HG02642 (cell line): ENCODE measurements around the gene TRIM67.

ENCODE experiments used
- ATAC-seq: cut with Tn5 transposase; IDR thresholded peaks from one replicate; pipeline ENCODE4 v1.9.1; 2021; ENCODE audit warnings: mild to moderate bottlenecking; ENCODE audit not compliant: unreplicated experiment, poor library complexity

TRIM67 gene

DNA sequence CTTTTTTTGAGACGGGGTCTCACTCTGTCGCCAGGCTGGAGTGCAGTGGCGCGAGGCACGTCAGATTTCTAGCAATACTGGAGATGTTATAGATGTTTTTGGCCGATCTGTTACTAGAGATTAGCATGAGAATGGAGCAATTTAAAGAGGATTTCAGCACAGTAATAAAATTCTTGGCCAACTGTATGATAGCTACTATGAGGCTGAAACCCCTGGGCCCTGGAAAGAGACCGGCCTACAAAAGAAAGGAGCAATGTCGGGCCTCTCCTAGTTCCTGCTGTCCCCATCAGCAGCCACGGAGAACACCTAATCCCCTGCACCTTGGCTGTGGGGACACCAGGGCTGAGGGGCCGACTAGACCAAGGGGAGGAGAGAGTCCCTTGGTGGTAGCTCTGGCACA is 69.7 kb downstream of the TRIM67 start:
- no peak for ATAC-seq

DNA sequence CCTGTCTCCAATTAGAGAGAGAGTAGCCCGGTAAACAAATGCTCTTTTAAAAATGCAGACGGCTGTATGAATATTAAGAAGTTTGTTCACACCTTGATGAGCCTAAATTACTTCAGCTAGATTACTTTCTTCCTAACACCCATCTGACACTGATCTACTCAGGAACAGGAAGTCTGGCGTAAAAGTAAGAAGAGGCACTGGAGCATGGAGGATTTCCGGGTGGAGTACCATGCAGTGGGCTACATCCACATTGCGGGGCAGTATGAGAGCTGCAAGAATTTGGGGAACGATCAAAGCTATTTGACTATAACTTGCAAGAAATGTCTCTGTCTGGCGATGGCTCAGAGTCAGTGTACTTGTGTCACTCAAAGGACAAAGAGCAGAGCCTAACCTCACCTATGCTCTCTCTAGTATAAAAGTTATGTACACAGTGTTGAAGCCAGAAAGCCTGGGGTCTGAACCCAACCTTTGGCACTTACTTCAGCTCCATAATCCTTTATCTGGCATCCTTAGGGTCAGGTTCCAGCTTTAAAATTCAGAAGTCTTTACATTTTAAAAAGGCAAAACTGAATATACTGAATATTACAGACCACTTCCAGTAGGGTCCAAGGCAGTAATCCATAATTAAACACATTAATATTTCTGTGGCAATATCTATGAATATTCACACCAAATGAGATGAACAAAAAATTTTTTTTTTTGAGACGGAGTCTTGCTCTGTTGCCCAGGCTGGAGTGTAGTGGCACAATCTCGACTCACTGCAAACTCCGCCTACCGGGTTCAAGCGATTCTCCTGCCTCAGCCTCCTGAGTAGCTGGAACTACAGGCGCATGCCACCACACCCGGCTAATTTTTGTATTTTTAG is 71.2 kb downstream of the TRIM67 start:
- ATAC-seq: peak; percentile 50

DNA sequence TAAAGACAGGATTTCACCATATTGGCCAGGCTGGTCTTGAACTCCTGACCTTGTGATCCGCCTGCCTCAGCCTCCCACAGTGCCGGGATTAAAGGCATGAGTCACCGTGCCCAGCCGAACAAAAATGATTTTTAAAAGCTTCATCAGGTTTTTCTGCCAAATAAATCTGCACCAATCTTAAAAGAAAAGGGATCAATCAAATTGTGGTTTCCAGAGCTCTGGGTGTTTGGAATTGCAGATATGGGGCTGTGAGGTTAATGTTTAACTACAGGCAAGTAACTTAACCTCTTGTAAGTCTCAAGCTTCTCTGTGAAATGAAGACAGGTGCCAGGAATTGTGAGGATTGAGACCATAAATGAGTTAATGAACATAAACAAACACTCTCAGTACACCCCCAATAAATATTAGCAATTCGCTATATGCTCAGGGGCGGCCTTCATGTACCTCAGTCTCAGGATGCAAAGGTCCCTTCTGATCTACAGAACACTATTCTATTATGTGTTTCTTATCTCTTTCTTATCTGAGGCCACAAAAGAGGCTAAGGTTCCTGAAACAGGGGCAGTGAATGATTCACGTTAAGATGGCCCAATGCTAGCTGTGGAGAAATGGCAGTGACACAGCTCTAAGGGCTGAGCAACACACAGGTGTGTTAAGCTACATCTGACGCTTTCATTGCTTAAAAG is 72.0 kb downstream of the TRIM67 start:
- ATAC-seq: no peak

DNA sequence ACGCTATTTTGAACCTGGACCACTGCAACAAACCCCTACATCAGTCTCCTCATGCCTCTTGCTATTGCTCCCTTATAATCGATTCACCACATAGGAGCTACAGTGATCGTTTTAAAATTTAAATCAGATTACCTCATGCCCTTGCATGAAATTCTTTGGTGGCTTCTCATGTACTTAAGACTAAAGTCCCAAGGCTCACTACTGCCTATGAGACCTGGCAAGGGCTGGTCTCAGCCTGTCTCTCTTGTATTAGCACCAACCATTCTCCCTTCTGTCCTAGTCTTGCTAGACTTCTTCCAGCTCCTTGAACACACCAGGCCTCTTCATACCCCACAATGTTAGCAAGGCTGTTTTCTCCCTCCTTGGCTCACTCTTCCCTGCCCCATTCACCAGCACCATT is 72.6 kb downstream of the TRIM67 start:
- no peak for ATAC-seq

DNA sequence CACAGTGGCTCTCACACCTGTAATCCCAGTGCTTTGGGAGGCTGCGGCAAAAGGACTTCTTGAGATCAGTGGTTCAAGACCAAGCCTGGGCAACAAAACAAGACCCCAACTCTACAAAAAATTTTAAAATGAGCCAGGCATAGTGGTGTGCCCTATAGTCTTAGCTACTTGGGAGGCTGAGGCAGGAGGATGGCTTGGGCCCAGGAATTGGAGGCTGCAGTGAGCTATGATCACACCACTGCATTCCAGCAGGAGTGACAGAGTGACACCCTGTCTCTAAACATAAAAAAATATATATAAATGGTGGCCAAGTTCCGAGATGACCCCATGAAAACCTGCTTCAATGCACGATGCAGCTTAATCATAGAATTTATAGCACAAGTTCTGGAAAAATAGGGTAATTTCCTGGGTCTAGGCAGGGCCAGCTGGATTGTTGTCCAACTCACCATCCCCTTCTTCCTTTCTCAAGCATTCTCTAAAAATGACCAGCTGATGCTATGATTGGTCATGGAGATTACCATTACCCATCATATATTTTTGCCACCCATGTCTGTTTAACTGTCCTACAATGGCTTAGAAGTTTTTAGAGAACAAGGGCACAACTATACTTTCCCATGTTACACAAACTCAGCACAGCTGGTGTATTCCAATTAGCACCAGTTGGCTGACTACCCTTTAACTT is 73.8 kb downstream of the TRIM67 start:
- no peak for ATAC-seq

DNA sequence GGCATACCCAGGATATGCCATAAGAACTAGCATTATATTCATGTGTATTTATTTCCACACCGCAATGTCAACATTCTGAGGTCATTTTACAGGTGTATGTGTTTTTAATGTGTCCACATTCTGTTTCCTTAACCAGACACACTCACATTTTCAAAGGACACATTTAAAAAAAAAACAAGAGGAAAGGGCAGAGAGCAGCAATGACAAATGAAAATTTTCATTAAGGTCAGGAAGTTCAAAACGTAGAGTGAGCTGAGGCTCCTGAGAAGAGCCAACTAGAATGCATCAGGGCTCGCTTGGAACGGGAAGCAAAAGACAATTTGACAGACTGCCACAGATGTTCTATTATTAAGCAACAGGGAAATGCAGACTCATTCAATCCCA is 74.3 kb downstream of the TRIM67 start:
- no peak for ATAC-seq

DNA sequence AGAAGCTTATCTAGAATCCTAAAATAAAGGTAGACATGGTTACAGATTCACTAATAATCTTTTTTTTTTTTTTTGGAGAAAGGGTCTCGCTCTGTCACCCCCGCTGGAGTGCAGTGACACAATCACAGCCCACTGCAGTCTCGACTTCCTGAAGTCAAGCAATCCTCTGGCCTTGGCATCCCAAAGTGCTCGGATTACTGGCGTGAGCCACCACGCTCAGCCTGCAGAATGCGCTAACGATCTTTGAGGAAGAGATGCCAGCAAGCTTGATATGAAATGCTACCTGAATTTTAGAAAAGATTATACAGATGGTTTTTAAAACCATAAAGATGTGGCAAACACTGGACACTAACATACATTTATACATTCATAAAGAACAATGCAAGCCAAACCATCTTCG is 75.1 kb downstream of the TRIM67 start:
- no peak for ATAC-seq

DNA sequence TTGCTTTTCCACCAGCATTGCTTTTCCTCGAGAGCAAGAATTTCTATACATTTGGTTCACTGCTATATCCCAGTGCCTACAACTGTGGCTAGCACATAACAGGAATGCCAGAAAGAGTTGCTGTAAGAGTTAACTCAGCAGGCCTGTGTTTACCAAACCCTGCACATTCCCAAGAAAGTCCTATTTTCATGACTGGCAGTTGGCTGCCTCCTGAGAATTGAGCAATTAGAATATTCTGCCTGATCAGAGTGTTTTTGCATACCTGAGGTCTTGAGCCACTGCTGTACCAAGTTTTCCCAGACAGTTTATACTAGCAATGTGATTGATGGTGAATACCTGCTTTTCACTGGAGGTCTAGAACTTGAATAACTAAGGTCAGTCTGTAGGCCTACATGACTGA is 76.4 kb downstream of the TRIM67 start:
- no peak for ATAC-seq

DNA sequence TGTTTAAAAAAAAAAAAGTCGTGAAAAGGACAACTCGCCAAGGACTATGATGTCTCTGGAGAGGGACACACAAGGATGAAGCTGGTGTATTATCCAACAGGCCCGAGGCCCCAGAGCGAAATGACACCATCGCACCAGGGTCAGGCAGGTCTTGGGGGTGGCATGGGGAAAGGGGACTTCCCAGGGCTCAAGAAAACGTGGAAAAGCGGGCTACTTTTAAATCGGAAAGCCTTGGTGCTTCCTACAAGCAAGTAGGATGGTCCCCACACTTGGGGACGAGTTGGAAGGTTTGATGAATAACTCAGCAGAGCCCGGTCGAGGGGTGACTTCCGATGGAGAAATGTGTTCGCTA is 78.6 kb downstream of the TRIM67 start:
- ATAC-seq: no peak

DNA sequence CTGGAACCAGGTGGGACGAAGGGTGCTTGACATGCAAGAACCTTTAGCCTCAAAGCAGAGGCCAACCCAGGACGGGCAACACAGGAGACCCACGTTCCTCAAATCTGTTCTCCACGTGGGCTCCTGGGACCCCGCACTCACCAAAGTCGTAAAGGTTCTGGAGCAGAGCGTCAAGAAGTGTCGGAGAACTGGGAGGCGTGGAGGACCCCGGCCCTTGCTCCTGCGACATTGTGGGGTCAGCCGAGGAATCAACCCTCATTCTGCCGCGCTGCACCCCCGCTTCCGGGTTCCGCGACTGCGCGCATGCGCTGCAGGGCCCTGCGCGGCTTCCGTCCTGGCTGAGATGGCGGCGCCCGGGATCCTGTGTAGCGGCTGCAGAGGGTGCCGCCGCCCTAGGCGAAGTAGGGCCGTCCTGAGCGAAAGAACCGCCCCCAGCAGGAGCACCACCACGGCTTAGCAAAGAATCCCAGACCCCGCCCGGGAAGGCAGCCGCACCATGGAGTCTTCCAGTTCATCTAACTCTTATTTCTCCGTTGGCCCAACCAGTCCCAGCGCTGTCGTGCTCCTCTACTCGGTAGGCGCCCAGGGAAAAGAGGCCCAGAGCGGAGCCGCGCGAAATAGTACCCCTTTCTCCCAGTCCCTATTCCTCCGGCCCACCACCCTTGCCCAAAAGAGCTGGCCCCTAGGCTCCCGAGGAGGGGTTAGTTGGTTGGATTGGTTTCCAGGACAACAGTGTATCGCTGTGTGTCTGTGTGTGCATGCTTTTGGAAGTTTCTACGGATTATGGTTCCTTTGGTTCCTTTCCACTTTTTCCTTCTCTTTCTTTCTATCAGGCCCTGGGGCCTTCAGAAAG is 79.3 kb downstream of the TRIM67 start, which contains the start of gene GNPAT:
GNPAT (plus strand) TSS at position 330 of the 853 bp plus-strand sequence; CDS start at position 497, 167 bp downstream.
- ATAC-seq: peak; percentile 96

DNA sequence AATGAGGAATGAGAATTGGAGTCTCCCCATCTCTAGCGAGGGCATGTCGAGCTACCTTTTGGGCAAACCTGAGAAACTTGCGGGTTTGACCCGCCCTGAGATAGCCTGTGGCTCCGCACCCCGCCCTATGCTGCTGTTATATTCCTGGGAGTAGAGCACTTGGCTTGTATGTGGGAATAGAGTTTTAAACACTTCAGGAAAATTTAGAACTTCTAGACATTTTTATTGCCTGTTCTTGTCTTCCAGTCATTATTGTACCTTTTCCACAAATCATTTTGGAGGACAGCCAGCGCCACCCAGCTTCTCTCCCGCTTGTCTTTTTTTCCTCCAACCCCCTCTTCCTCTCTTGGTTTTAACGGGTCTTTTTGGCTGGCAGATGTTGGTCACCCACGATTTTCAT is 79.9 kb downstream of the TRIM67 start:
- peak; percentile 23 for ATAC-seq

DNA sequence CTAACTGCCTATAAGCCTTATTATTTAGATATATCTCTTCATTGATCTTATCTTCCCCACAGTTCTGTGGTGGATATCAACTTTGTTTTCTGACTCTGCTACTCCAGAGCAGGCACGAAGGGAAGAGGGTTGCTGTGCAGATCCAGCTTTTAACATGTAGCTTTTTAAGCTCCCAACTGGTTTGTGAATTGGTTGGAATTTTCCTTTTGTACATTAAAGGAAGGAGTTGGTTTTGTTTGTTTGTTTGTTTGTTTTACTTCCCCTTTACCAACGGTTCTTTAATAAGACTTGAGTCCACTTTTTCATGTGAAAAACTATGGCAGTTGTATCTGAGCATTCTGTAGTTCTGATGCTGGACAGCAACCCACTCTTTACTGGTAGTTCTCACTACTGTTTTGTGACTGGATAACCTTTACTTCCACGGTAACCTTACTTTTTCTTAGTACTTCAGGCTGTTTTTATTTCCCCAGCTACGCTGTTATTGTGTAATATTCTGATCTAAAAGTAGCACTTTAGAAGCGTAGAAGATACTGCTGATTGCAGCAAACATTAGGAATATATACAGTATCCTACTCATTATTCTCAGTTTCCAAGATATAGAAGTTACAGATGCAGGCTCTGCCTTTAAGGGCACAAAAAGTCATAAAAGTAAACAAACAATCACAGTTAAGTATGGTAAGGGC is 80.8 kb downstream of the TRIM67 start:
- no peak for ATAC-seq

DNA sequence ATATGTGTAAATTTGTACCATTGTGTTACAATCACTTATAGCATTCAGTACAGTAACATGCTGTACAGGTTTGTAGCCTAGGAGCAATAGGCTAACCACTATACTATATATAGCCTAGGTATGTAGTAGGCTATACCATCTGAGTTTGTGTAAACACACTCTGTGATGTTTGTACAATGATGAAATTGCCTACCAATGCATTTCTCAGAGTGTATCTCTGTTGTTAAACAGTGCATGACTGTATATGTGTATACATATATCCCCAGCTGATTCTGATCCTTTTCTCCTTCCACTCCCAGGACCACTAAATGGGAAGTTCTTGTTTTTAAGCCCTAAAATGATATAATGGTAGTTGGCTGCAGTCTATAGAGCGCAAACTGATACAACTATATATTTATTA is 86.9 kb downstream of the TRIM67 start:
- ATAC-seq: no peak

DNA sequence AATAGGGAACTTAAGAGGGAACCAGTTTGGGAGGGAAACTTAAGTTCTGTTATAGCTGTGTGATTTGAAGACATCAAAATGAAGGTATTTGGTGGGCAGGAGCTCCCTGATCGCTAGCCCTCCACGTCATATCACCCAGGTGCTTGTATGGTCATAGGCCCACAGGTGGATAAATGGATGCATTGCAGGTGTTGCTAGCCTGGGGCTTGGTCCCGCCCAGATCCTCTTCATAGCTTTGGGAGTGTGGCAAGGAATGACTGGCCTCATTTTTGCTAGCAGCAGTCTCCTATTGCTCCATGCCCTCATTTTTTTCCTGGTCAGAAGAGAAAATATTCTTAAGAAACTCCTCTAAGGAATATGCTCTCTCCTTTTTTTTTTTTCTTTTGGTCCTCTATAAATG is 90.5 kb downstream of the TRIM67 start:
- no peak for ATAC-seq

DNA sequence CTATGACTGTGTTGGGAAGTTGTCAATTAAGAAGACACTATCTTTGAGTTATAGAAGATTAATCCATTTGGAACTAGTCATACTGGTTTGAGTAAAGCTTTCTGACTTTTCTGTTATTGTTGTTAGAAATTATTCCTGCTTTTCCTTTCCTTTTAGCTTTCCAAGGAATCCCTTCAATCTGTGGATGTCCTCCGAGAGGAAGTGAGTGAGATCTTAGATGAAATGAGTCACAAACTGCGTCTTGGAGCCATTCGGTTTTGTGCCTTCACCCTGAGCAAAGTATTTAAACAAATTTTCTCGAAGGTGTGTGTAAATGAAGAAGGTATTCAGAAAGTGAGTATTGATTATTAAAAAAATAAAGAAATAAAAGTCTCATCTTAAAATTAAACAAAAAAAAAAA is 98.5 kb downstream of the TRIM67 start:
- no peak for ATAC-seq

DNA sequence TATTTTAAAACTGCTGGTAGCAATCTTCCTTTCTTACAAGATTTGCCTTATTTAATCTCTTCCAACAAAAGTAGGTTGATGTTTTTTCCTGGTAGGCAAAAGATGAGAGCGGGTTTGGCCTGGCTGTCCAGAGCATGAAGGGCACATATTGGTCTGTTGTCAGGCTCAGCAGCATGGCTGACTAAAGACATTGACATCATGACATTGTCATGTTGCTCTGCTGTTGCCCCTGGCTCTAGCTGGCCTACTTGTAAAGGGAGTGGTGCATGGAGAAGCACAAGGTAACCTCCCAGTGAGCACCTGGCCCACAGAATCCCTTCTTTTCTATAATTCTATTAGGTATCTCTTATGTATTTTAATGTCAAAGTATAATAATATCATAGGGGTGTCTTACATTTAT is 102.8 kb downstream of the TRIM67 start:
- ATAC-seq: no peak

DNA sequence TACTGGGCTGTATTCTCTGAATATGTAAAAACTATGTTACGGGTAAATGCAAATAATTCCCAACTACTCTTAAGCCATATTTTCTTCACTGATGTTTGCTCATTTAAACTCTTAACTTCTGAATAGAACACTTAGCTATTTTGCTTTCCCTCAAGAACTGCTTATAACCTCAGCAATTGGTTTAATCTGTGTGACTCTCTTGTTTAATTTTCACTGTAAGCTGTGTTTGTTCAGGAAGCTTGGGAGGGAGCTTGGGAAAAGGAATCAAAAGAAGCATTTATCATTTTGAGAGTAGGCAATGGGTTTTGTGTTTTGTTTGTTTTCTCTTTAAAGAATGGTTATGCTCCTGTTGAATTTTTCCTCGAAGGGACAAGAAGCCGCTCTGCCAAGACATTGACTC is 103.5 kb downstream of the TRIM67 start:
- no peak for ATAC-seq

DNA sequence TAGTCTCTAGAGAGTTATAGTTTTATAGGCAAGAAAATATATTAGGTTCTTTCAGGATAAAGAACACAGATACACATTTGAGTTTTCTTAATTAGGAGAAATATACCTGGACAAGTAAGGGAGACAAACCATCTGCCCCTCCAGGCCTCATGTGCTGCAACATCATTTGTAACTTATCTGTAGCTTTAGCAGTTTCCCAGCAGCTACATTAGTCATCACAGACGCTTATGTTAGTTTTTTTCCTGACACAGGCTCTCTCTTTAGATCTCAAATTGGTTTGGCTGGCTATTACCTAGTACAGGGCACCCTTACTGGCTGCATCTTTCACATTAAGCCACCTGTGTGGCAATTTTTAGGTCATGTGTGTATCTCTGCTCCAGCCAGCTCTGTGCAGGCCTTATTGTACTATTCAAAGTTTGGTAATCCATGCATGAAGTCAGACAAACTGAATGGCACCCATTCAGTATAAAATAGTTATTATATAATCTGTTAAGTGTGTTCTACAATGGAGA is 105.0 kb downstream of the TRIM67 start:
- no peak for ATAC-seq
